Measurements from ENCODE around the gene PTK6.

GRCh38 chr20:63579017-63579694 is 42.0 kb upstream of the PTK6 start:
- TF ChIP-seq CTCF (IDR thresholded peaks at IDR 0.05) (no peak), POLR2A (IDR thresholded peaks at IDR 0.05) (no peak)
